Measurements from ENCODE around the gene TGOLN2.

DNA sequence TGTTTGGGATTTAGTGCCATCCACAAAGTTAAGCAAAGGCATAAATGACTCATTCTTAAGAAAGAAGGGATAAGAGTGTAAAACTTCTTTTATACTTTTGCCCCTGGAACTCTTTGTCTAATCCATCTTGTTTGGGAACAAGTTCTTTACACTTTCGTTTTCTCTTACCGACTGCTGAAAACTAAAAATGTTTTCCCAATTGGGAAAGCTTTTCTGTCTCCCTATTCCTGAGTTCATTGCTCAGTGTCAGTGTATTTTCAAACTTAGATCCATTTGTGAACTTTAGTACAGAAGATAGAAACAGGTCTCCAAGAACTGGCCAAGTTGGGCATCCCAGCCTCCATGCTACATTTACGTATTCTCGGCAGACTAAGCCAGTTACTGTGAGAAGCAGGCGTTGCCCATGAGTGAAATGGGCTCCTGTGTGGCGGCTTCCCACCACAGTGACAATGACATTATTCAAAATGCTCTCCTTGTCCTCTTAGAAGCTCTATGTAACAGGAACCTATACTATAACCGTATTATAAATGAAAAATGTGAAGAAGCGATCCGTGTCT is 51.7 kb downstream of the TGOLN2 start:
- TF ChIP-seq, protein P1, sequence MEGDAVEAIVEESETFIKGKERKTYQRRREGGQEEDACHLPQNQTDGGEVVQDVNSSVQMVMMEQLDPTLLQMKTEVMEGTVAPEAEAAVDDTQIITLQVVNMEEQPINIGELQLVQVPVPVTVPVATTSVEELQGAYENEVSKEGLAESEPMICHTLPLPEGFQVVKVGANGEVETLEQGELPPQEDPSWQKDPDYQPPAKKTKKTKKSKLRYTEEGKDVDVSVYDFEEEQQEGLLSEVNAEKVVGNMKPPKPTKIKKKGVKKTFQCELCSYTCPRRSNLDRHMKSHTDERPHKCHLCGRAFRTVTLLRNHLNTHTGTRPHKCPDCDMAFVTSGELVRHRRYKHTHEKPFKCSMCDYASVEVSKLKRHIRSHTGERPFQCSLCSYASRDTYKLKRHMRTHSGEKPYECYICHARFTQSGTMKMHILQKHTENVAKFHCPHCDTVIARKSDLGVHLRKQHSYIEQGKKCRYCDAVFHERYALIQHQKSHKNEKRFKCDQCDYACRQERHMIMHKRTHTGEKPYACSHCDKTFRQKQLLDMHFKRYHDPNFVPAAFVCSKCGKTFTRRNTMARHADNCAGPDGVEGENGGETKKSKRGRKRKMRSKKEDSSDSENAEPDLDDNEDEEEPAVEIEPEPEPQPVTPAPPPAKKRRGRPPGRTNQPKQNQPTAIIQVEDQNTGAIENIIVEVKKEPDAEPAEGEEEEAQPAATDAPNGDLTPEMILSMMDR (conservative IDR thresholded peaks at IDR 0.05; ENCODE audit: low read depth, low read length), result no peak
- no peak for TF ChIP-seq EZH2 (IDR thresholded peaks at IDR 0.05; ENCODE audit: borderline replicate concordance, low read depth, low read length, poor library complexity, severe bottlenecking)

All from A673 (cell line).